ENCODE measurements around the gene KRT82. TPM values are rescaled to one million over a fixed set of nuclear protein-coding genes. Genes with fewer than 3 reads are reported as not detected.

KRT82 gene
- total RNA-seq, 4 donors from 2014 or later = 1.3 to 40.7 (median 7.6) TPM

DNA sequence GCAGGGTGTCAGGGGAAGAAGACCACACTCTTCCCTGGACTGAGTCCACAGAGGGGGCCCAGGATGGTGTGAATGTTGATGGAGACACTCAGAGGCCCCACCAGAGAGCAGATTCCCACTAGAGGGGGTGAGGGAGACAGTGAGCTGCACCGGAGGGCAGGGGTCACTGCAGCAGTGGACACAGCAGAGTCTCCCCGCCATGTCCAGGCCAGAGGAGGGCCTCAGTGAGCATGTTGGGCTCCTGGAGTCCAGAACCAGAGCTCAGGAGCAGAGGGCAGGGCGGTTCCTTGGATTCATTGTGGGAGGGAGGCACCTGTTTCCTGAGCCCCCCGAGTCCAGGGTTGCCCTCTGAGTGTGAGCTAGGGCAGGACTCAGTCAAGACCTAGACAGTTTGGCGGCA, 1.8 kb upstream of the KRT82 start:
- Histone ChIP-seq H3K27ac (no peak overlapping the region), H3K9me3 (no peaks in the 10 kb centered on the region), H3K4me3 (no peak overlapping the region), H3K36me3 (no peaks in the 10 kb centered on the region), H3K27me3 (peaks cover 4% of the 10 kb centered on the region), H3K4me1 (no peaks in the 10 kb centered on the region)
- no peak for TF ChIP-seq EP300 (IDR thresholded peaks at IDR 0.05)
- TF ChIP-seq POLR2A (IDR thresholded peaks at IDR 0.05) = no peak
- TF ChIP-seq, protein P1, sequence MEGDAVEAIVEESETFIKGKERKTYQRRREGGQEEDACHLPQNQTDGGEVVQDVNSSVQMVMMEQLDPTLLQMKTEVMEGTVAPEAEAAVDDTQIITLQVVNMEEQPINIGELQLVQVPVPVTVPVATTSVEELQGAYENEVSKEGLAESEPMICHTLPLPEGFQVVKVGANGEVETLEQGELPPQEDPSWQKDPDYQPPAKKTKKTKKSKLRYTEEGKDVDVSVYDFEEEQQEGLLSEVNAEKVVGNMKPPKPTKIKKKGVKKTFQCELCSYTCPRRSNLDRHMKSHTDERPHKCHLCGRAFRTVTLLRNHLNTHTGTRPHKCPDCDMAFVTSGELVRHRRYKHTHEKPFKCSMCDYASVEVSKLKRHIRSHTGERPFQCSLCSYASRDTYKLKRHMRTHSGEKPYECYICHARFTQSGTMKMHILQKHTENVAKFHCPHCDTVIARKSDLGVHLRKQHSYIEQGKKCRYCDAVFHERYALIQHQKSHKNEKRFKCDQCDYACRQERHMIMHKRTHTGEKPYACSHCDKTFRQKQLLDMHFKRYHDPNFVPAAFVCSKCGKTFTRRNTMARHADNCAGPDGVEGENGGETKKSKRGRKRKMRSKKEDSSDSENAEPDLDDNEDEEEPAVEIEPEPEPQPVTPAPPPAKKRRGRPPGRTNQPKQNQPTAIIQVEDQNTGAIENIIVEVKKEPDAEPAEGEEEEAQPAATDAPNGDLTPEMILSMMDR (IDR thresholded peaks at IDR 0.05) = no peak
- no peak for TF ChIP-seq POLR2AphosphoS5 (IDR thresholded peaks at IDR 0.05)
- 100% methylated on average over 1 of the region's 5 CpGs for WGBS
- no peak for DNase-seq (ENCODE audit: low spot score in 2 of 2)

DNA sequence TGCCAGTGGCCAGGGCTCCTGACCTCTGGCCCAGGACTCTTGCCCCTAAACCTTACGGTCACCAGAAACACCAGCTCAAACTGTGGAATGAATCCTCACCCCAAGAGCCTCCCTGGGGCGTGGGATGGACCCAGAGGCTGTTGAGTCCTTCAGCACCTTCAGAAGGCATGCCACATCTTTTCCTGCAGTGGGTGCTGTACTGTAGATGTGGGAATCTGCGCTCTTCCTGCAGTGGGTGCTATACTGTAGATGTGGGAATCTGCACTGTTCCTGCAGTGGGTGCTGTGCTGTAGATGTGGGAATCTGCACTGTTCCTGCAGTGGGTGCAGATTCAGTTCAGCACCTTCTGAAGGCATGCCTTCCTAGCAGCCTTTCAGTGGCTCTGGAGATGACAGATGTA, 1.2 kb downstream of the KRT82 start:
- Histone ChIP-seq H3K4me3 (no peak overlapping the region), H3K27me3 (peaks cover 8% of the 10 kb centered on the region), H3K4me1 (no peaks in the 10 kb centered on the region), H3K36me3 (no peaks in the 10 kb centered on the region), H3K27ac (no peak overlapping the region), H3K9me3 (no peaks in the 10 kb centered on the region)
- no peak for DNase-seq (ENCODE audit: low spot score in 2 of 2)
- WGBS = 87% methylated on average over 3 of the region's 3 CpGs
- TF ChIP-seq POLR2A (IDR thresholded peaks at IDR 0.05) = no peak
- TF ChIP-seq EP300 (IDR thresholded peaks at IDR 0.05) = no peak
- TF ChIP-seq, protein P1 (IDR thresholded peaks at IDR 0.05) = no peak
- no peak for TF ChIP-seq POLR2AphosphoS5 (IDR thresholded peaks at IDR 0.05)

DNA sequence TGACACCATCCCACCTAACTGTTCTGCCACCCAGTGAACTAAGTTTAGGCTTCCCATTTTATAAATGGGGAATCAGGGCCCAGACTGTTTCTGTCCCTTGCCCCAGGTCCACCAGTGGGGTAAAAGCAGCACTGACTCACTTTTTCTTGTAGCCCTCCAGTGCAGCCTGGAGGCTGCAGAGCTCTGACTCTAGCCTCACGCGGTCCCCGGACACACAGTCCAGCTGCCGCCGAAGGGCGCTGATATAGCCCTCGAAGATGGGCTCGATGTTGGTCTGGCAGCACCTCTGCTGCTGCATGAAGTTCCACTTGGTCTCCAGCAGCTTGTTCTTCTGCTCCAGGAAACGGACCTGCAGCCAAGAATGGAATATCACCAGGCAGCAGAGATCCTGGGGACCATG, 2.6 kb downstream of the KRT82 start:
- Histone ChIP-seq H3K4me3 (no peak overlapping the region), H3K9me3 (no peaks in the 10 kb centered on the region), H3K36me3 (no peaks in the 10 kb centered on the region), H3K4me1 (no peaks in the 10 kb centered on the region), H3K27ac (no peak overlapping the region), H3K27me3 (peaks cover 13% of the 10 kb centered on the region)
- WGBS = 96% methylated on average over 3 of the region's 9 CpGs
- no peak for TF ChIP-seq POLR2AphosphoS5 (IDR thresholded peaks at IDR 0.05)
- no peak for DNase-seq (ENCODE audit: low spot score in 2 of 2)

DNA sequence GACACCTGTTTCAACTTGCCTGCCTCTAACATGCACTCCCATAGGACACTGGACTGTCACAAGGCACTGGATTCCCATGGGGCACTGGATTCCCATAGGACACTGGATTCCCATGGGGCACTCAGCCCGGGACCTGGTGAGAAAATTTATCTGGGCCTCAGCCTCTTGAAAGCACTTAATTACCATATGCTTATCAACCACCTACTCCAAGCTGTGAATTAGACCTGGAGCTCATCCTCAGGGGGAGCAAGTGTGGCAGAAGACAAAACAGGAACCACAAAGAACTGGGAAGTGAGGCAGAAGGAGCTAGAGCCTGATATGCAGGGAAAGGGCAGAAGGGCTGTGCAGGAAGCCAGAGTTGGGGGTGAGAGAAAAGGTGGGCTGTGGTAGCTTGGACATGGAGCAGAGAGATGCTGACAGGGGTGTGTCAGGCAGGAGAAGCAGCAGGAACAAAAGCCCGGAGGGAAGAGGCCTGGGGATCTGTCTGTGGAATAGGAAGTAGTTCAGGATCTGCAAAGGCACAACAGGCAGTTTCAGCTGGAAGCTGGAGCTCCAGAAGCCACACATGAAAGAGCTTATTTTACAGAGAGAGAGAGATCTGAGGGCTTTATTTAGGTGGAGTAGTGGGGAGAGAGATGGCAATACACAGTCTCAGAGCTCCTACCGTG, 3.1 kb downstream of the KRT82 start:
- no peak for TF ChIP-seq POLR2AphosphoS5 (IDR thresholded peaks at IDR 0.05)
- TF ChIP-seq POLR2A (IDR thresholded peaks at IDR 0.05) = no peak
- TF ChIP-seq EP300 (IDR thresholded peaks at IDR 0.05) = no peak
- TF ChIP-seq, protein P1 (IDR thresholded peaks at IDR 0.05) = no peak
- peaks cover 11% of the 10 kb centered on the region for H3K27me3 ChIP-seq
- 62% methylated on average over 3 of the region's 3 CpGs for WGBS

DNA sequence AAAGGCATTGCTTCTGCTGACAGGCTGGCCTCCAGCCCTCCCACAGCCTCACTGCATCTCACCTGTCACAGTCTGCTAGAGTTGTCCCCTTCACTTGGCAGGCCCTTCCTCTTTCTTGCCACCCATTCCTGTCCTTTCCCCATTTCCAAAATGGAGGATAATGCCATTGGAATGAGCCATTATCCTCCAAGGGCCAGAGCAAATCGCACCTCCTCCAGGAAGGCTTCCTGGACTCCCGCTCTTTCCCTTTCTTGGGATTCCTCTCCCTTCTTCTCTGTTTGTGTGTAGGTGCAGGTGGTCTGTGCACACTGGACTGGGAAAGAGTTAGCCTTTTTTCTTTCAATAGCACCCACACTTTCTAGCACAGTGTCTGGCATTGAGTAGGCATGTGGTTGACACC, 3.8 kb downstream of the KRT82 start:
- WGBS = 97% methylated on average over 2 of the region's 2 CpGs
- no peak for TF ChIP-seq EP300 (IDR thresholded peaks at IDR 0.05)
- TF ChIP-seq, protein P1 (IDR thresholded peaks at IDR 0.05) = no peak
- no peak for TF ChIP-seq POLR2AphosphoS5 (IDR thresholded peaks at IDR 0.05)
- TF ChIP-seq POLR2A (IDR thresholded peaks at IDR 0.05) = no peak
- Histone ChIP-seq H3K4me1 (no peaks in the 10 kb centered on the region), H3K36me3 (no peaks in the 10 kb centered on the region), H3K27me3 (peaks cover 13% of the 10 kb centered on the region), H3K9me3 (no peaks in the 10 kb centered on the region), H3K4me3 (no peak overlapping the region), H3K27ac (no peak overlapping the region)
- no peak for DNase-seq (ENCODE audit: low spot score in 2 of 2)

More for the DNA sequence above, 3.1 kb downstream of the KRT82 start:
- no peaks in the 10 kb centered on the region for H3K4me1 ChIP-seq
- no peaks in the 10 kb centered on the region for H3K36me3 ChIP-seq
- no peak for DNase-seq (ENCODE audit: low spot score in 2 of 2)
- no peak overlapping the region for H3K4me3 ChIP-seq
- H3K27ac ChIP-seq = no peak overlapping the region
- H3K9me3 ChIP-seq = no peaks in the 10 kb centered on the region

DNA sequence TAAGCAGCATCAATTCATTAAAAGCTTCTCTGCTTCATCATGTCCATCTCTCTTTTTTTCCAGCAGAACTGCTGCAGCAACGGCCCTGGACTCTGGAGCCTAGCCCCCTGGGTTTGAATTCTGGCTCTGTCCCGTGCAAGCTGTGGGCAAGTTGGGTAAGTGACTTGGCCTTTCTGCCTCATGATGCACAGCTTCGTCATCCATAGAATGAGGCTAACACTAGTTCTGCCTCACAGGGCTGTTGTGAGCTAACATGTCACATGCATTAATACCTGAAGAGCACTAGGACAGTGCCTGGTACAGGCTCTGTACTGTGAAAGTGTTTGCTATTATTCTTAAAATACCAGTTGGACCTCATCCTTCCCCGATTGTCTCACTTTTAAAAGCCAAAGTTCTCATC, 4.2 kb downstream of the KRT82 start:
- TF ChIP-seq EP300 (IDR thresholded peaks at IDR 0.05) (no peak), POLR2AphosphoS5 (IDR thresholded peaks at IDR 0.05) (no peak)
- TF ChIP-seq, protein P1 (IDR thresholded peaks at IDR 0.05) = no peak
- WGBS = 85% methylated on average over 4 of the region's 4 CpGs
- no peaks in the 10 kb centered on the region for H3K4me1 ChIP-seq

More for the DNA sequence above, 4.2 kb downstream of the KRT82 start:
- no peaks in the 10 kb centered on the region for H3K9me3 ChIP-seq
- H3K27me3 ChIP-seq = peaks cover 13% of the 10 kb centered on the region
- DNase-seq (ENCODE audit: low spot score in 2 of 2) = no peak
- no peak overlapping the region for H3K27ac ChIP-seq
- no peak overlapping the region for H3K4me3 ChIP-seq
- no peaks in the 10 kb centered on the region for H3K36me3 ChIP-seq

All from suprapubic skin (tissue), 4 donors.